HEK293 (cell line): ENCODE results near the gene FAM107A.

Experiments used
- CTCF ChIA-PET: fragments of 350-600 bp; formaldehyde crosslinking; extraction: SDS; loops from one replicate; lab custom pipeline; 2021; ENCODE audit warnings: antibody characterized with exemption; lab: Yijun Ruan, JAX
- POLR2A ChIA-PET: fragments of 300-600 bp; formaldehyde crosslinking; extraction: SDS; loops from one replicate; lab custom pipeline; 2020; ENCODE audit warnings: antibody characterized with exemption, inconsistent platforms; lab: Yijun Ruan, JAX
- H3K27ac ChIP-seq: fragments of 200-500 bp; sonication (Bioruptor generic); 2 replicates; pipeline ENCODE4 v1.5.1; 2014; ENCODE audit warnings: low read depth, low read length, control low read depth, inconsistent platforms; ENCODE audit errors: extremely low read depth
- H3K36me3 ChIP-seq, 2 experiments: fragments of 200-500 bp in 1 of 2; sonication (Bioruptor generic) in 1 of 2; 1 replicate in 1 of 2; 2 replicates in 1 of 2; pipeline ENCODE4 v1.5.1; 2014 to 2017; ENCODE audit warnings: inconsistent platforms in 2 of 2, low read length in 2 of 2; ENCODE audit not compliant: control insufficient read depth in 2 of 2, insufficient read depth in 1 of 2
- H3K4me1 ChIP-seq: fragments of 200-500 bp; sonication (Bioruptor generic); 2 replicates; pipeline ENCODE4 v1.5.1; 2014; ENCODE audit warnings: mild to moderate bottlenecking, low read length, inconsistent platforms; ENCODE audit not compliant: control insufficient read depth, insufficient read depth
- H3K4me3 ChIP-seq: 2 replicates; pipeline ENCODE4 v1.5.1; 2011; ENCODE audit warnings: low read depth, mild to moderate bottlenecking, control low read depth, low read length, moderate library complexity
- H3K9me3 ChIP-seq: fragments of 200-500 bp; sonication (Bioruptor generic); 2 replicates; pipeline ENCODE4 v1.5.1; 2014; ENCODE audit warnings: low read depth, low read length, inconsistent platforms; ENCODE audit not compliant: control insufficient read depth, insufficient read depth
- ELK4 ChIP-seq: IDR thresholded peaks from 2 replicates; pipeline ENCODE4 v1.6.1; 2011; ENCODE audit warnings: mild to moderate bottlenecking, low read depth, low read length, borderline replicate concordance
- GLI2 ChIP-seq: fragments of 450-650 bp; formaldehyde crosslinking; IDR thresholded peaks from 2 replicates; pipeline ENCODE4; 2017; ENCODE audit warnings: missing biosample characterization, missing genetic modification characterization, low read depth, borderline replicate concordance
- GLI4 ChIP-seq: fragments of 450-650 bp; formaldehyde crosslinking; IDR thresholded peaks from 2 replicates; pipeline ENCODE4 v1.5.1; 2016; ENCODE audit warnings: missing biosample characterization, missing genetic modification characterization
- HOXD13 ChIP-seq: sonication (generic); formaldehyde crosslinking; IDR thresholded peaks from 2 replicates; pipeline ENCODE4 v1.8.0; 2022; ENCODE audit warnings: missing genetic modification reagents, borderline replicate concordance
- ZBTB21 ChIP-seq: fragments of 450-650 bp; formaldehyde crosslinking; IDR thresholded peaks from 2 replicates; pipeline ENCODE4 v1.5.1; 2017; ENCODE audit warnings: missing biosample characterization, missing genetic modification characterization
- ZBTB7A ChIP-seq: fragments of 450-650 bp; formaldehyde crosslinking; IDR thresholded peaks from 2 replicates; pipeline ENCODE4 v1.5.1; 2016; ENCODE audit warnings: low read depth, missing biosample characterization, missing genetic modification characterization
- ZFHX2 ChIP-seq: fragments of 450-650 bp; formaldehyde crosslinking; conservative IDR thresholded peaks from 2 replicates; pipeline ENCODE4 v1.5.1; 2016; ENCODE audit warnings: missing biosample characterization, missing genetic modification characterization
- ZNF132 ChIP-seq: fragments of 450-650 bp; formaldehyde crosslinking; IDR thresholded peaks from 2 replicates; pipeline ENCODE4 v1.5.1; 2017; ENCODE audit warnings: missing biosample characterization, missing genetic modification characterization, borderline replicate concordance
- ZNF146 ChIP-seq: fragments of 450-650 bp; formaldehyde crosslinking; IDR thresholded peaks from 2 replicates; pipeline ENCODE4 v1.5.1; 2016; ENCODE audit warnings: missing biosample characterization, missing genetic modification characterization
- ZNF169 ChIP-seq: fragments of 450-650 bp; formaldehyde crosslinking; IDR thresholded peaks from 2 replicates; pipeline ENCODE4 v1.5.1; 2016; ENCODE audit warnings: missing biosample characterization, missing genetic modification characterization
- ZNF19 ChIP-seq: fragments of 450-650 bp; formaldehyde crosslinking; IDR thresholded peaks from 2 replicates; pipeline ENCODE4; 2016; ENCODE audit warnings: missing biosample characterization, missing genetic modification characterization, low read depth
- ZNF280C ChIP-seq: fragments of 450-650 bp; formaldehyde crosslinking; IDR thresholded peaks from 2 replicates; pipeline ENCODE4 v1.5.1; 2016; ENCODE audit warnings: missing biosample characterization, missing genetic modification characterization
- ZNF311 ChIP-seq: fragments of 450-650 bp; formaldehyde crosslinking; IDR thresholded peaks from 2 replicates; pipeline ENCODE4 v1.5.1; 2017; ENCODE audit warnings: missing biosample characterization, missing genetic modification characterization, borderline replicate concordance
- ZNF341 ChIP-seq: fragments of 450-650 bp; formaldehyde crosslinking; IDR thresholded peaks from 2 replicates; pipeline ENCODE4; 2016; ENCODE audit warnings: low read depth, missing biosample characterization, missing genetic modification characterization
- ZNF350 ChIP-seq: fragments of 450-650 bp; formaldehyde crosslinking; IDR thresholded peaks from 2 replicates; pipeline ENCODE4 v1.5.0; 2017; ENCODE audit warnings: missing biosample characterization, mild to moderate bottlenecking, missing genetic modification characterization
- ZNF426 ChIP-seq: fragments of 450-650 bp; formaldehyde crosslinking; IDR thresholded peaks from 2 replicates; pipeline ENCODE4 v1.5.1; 2017; ENCODE audit warnings: missing biosample characterization, missing genetic modification characterization, mild to moderate bottlenecking, inconsistent platforms, moderate library complexity
- ZNF555 ChIP-seq: fragments of 450-650 bp; formaldehyde crosslinking; conservative IDR thresholded peaks from 2 replicates; pipeline ENCODE4 v1.5.1; 2017; ENCODE audit warnings: missing biosample characterization, mild to moderate bottlenecking, missing genetic modification characterization, inconsistent platforms
- ZNF558 ChIP-seq: fragments of 450-650 bp; formaldehyde crosslinking; IDR thresholded peaks from 2 replicates; pipeline ENCODE4 v1.5.1; 2016; ENCODE audit warnings: missing biosample characterization, missing genetic modification characterization
- ZNF596 ChIP-seq: fragments of 450-650 bp; IDR thresholded peaks from 2 replicates; pipeline ENCODE4 v1.5.0; 2018; ENCODE audit warnings: missing biosample characterization, mild to moderate bottlenecking, missing genetic modification characterization, moderate library complexity
- ZNF639 ChIP-seq: fragments of 450-650 bp; formaldehyde crosslinking; IDR thresholded peaks from 2 replicates; pipeline ENCODE4 v1.5.1; 2016; ENCODE audit warnings: missing biosample characterization, missing genetic modification characterization
- ZNF645 ChIP-seq: fragments of 450-650 bp; formaldehyde crosslinking; IDR thresholded peaks from 2 replicates; pipeline ENCODE4; 2016; ENCODE audit warnings: missing biosample characterization, missing genetic modification characterization
- ZNF677 ChIP-seq: fragments of 450-650 bp; IDR thresholded peaks from 2 replicates; pipeline ENCODE4 v1.5.0; 2018; ENCODE audit warnings: missing biosample characterization, mild to moderate bottlenecking, missing genetic modification characterization, moderate library complexity
- ZNF707 ChIP-seq: fragments of 450-650 bp; formaldehyde crosslinking; IDR thresholded peaks from 2 replicates; pipeline ENCODE4 v1.5.1; 2016; ENCODE audit warnings: missing biosample characterization, missing genetic modification characterization
- ZNF777 ChIP-seq: fragments of 450-650 bp; formaldehyde crosslinking; IDR thresholded peaks from 2 replicates; pipeline ENCODE4 v1.5.1; 2017; ENCODE audit warnings: missing biosample characterization, missing genetic modification characterization, borderline replicate concordance

FAM107A gene

GRCh38 chr3:58577269-58577821, at the start of gene FAM107A:
Gene FAM107A (minus strand): TSS chr3:58577391. CDS start chr3:58569860, 7,531 bp downstream.
- H3K36me3 ChIP-seq = no peaks in the 10 kb centered on the region
- CTCF ChIA-PET = interaction anchor here (2.4 kb wide), 1 partner anchor 8 kb away, joined by 8 read pairs; no protein-coding TSS in a partner anchor
- POLR2A ChIA-PET = no interaction called here
- TF ChIP-seq GLI2 (no peak), ZBTB21 (tag by site-specific recombination) (no peak), ZNF558 (tag by site-specific recombination) (no peak), ZNF146 (tag by site-specific recombination) (no peak), ZNF132 (tag by site-specific recombination) (no peak), ZNF639 (tag by site-specific recombination) (no peak), ZNF426 (tag by site-specific recombination) (no peak), ZNF677 (tag by site-specific recombination) (no peak), ZNF280C (tag by site-specific recombination) (no peak), ZBTB7A (no peak), ZNF707 (tag by site-specific recombination) (no peak)
- H3K4me1 ChIP-seq = 0 out of 2 replicates have a peak, but pooled peaks cover 3% of the 10 kb centered on the region
- H3K4me3 ChIP-seq = no peak within 1 kb of the TSS
- no peak within 1 kb of the TSS for H3K27ac ChIP-seq
- no peaks in the 10 kb centered on the region for H3K9me3 ChIP-seq

- H3K4me3 ChIP-seq = no peak overlapping the region
- CTCF ChIA-PET = interaction anchor here (0.7 to 9.7 kb wide), 2 partner anchors 9 to 55 kb away, joined by 3 to 159 read pairs; no protein-coding TSS in a partner anchor
- POLR2A ChIA-PET = no interaction called here
- H3K27ac ChIP-seq = no peak overlapping the region
- no peaks in the 10 kb centered on the region for H3K36me3 ChIP-seq
- H3K4me1 ChIP-seq = no peaks in the 10 kb centered on the region
- no peaks in the 10 kb centered on the region for H3K9me3 ChIP-seq
- TF ChIP-seq GLI4 (tag by site-specific recombination) (no peak), ZNF596 (no peak), ZNF19 (tag by site-specific recombination) (no peak), ZNF311 (tag by site-specific recombination) (no peak), ZFHX2 (tag by site-specific recombination) (no peak), ZNF645 (tag by site-specific recombination) (no peak), ZNF777 (tag by site-specific recombination) (no peak), ZNF555 (tag by site-specific recombination) (no peak), ZNF350 (tag by site-specific recombination) (no peak), ZNF341 (tag by site-specific recombination) (no peak), ZNF169 (tag by site-specific recombination) (no peak), ELK4 (no peak), HOXD13 (CRISPR knock-in tag) (no peak)
Observed at GRCh38 chr3:58625196-58625824, 48.1 kb upstream of the FAM107A start.
